ENCODE data around the gene NGLY1. TPM values are rescaled to one million over a fixed set of nuclear protein-coding genes. Genes with fewer than 3 reads are reported as not detected.

The NGLY1 gene
- total and polyA plus RNA-seq, 9 of the 15 experiments (the other 6 are each of a cell fraction or from before 2014, with no cell fraction given), result 52.2 to 124 (median 87.6) TPM

- BruUV-seq (replicated peaks), result TSS peak; percentile 76
- POLR2A ChIA-PET, result interaction anchor here (1.1 to 1.4 kb wide), 4 partner anchors 11 to 24 kb away, joined by 3 to 6 read pairs (median 5); no protein-coding TSS in a partner anchor
- TF ChIP-seq DEAF1 (CRISPR knock-in tag; IDR thresholded peaks at IDR 0.05), result 0 out of 2 replicates have a peak, but pooled peaks have one; percentile 15
- no peak for TF ChIP-seq SMARCA4 (IDR thresholded peaks at IDR 0.05)
- no peak for TF ChIP-seq BCL6 (CRISPR knock-in tag; IDR thresholded peaks at IDR 0.05)
- TF ChIP-seq SMAD3 (CRISPR knock-in tag; conservative IDR thresholded peaks at IDR 0.05), result no peak
- TF ChIP-seq TCFL5 (CRISPR knock-in tag; conservative IDR thresholded peaks at IDR 0.05), result no peak
- 0 out of 2 replicates have a peak, but pooled peaks have one; percentile 19 for TF ChIP-seq ZFP1 (CRISPR knock-in tag; IDR thresholded peaks at IDR 0.05)
- TF ChIP-seq USF2 (CRISPR knock-in tag; IDR thresholded peaks at IDR 0.05), result peak; percentile 14; the same call in 1 of the 2 replicates
- TF ChIP-seq ZNF436 (CRISPR knock-in tag; IDR thresholded peaks at IDR 0.05), result no peak
- peak; percentile 17; the same call in 1 of the 2 replicates for TF ChIP-seq GATAD2B (IDR thresholded peaks at IDR 0.05; ENCODE audit: borderline replicate concordance)
- TF ChIP-seq DACH1 (IDR thresholded peaks at IDR 0.05; ENCODE audit: partially characterized antibody), result peak; percentile 64
- TF ChIP-seq ZHX1 (conservative IDR thresholded peaks at IDR 0.05; ENCODE audit: low read length), result no peak
- TF ChIP-seq IRF9 (tag; IDR thresholded peaks at IDR 0.05), result peak; percentile 89
- TF ChIP-seq ATF7 (IDR thresholded peaks at IDR 0.05), result 0 out of 2 replicates have a peak, but pooled peaks have one; percentile 34
- peak in 1 of 2 experiments; percentile 76; a peak in 2 of 3 replicates for TF ChIP-seq CBX3 (IDR thresholded peaks at IDR 0.05; ENCODE audit: borderline replicate concordance in 1 of 2, low read length in 2 of 2)
These were observed 644 bp upstream of the NGLY1 start for GRCh38 chr3:25783661-25784512.

More at GRCh38 chr3:25783661-25784512, 644 bp upstream of the NGLY1 start:
- ATAC-seq (peak; percentile 61), DNase-seq (ENCODE audit: extremely low read depth in 1 of 4, low spot score in 3 of 4) (peak in 3 of 4 experiments; percentile 25 to 77 (median 34)), FAIRE-seq (no peak)
- no peaks in the 10 kb centered on the region for H3K9me1 ChIP-seq (ENCODE audit: control insufficient read depth, insufficient read depth, low read length)
- H3K9ac ChIP-seq (ENCODE audit: insufficient read depth in 1 of 2, low read depth in 2 of 2, low read length in 2 of 2), result peak overlapping the region; percentile 64 to 94
- no peaks in the 10 kb centered on the region for H3K9me3 ChIP-seq (replicated peaks; ENCODE audit: control insufficient read depth, insufficient read depth, low read depth, low read length)
- peak overlapping the region; percentile 85 for H3K4me3 ChIP-seq
- CTCF ChIA-PET (ENCODE audit: low intra/inter-chr PET ratio), result no interaction called here
- 1% methylated on average over 19 of the region's 34 CpGs for WGBS (ENCODE audit: insufficient coverage, low coverage, missing lambda C conversion rate)
- peaks cover 12 to 39% of the 10 kb centered on the region in 2 experiments; a peak in 4 of 5 replicates for H3K4me1 ChIP-seq (replicated peaks in 1 of 2; ENCODE audit: control insufficient read depth in 2 of 2, insufficient read depth in 2 of 2, low read length in 2 of 2)
- H3K79me2 ChIP-seq (ENCODE audit: control insufficient read depth, insufficient read depth, low read length), result peaks cover 78% of the 10 kb centered on the region
- no peaks in the 10 kb centered on the region for H3K27me3 ChIP-seq (ENCODE audit: control insufficient read depth in 2 of 2, insufficient read depth in 2 of 2, low read length in 2 of 2)
- H3K4me2 ChIP-seq (ENCODE audit: insufficient read depth, low read length), result peak overlapping the region; percentile 76
- H2AFZ ChIP-seq (ENCODE audit: low read depth, low read length), result peak overlapping the region; percentile 71
- in situ Hi-C loops (cut with MboI), result no loop called here
- intact Hi-C loops (cut with micrococcal nuclease), result loop anchor here (2.0 kb wide), 1 partner anchor 121 kb away; no protein-coding TSS in a partner anchor
- peak overlapping the region; percentile 63 for H3K27ac ChIP-seq (ENCODE audit: extremely low read depth, low read depth, low read length)
- H4K20me1 ChIP-seq (replicated peaks; ENCODE audit: control insufficient read depth, insufficient read depth, low read length), result no peaks in the 10 kb centered on the region
- H3K36me3 ChIP-seq (ENCODE audit: control insufficient read depth, insufficient read depth, low read length), result peaks cover 11% of the 10 kb centered on the region
